Tongue (tissue), 2 donors: ENCODE measurements around the gene BCAS1. TPM values are rescaled to one million over a fixed set of nuclear protein-coding genes. Genes with fewer than 3 reads are reported as not detected.
"Not testable (repeated sequence)": the region's sequence is repeated elsewhere in the genome, so short reads cannot be mapped to it uniquely, and the experiment has no call there.

Experiments
- DNase-seq: peaks from one replicate; pipeline ENCODE4 v3.0.0-alpha.2; 2015
- total RNA-seq: library from RNA; depleted of rRNA; stranded (reverse); fragments of >200 nt; gene quantifications from one replicate; pipeline ENCODE4 v1.2.3, GENCODE V29; 2014

The BCAS1 gene
- total RNA-seq, 1 donor from 2014 or later, result 2.4 TPM

DNA sequence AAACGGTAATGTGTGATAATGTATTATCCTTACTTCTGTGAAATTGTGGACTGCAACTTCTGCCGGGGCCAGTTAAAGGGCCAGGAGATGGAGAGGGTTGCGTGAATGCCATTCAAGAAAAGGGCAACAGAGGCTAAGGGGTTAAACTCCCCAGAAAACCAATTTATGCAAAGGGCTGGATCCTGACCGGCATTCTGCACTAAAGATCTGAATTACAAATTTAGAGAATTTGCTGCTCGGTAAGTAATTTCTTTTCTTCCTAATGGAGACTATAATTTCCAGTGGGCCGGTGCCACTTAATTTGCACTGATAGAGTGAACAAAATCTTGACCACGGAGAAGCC is 130.1 kb downstream of the BCAS1 start:
- DNase-seq, result no peak

DNA sequence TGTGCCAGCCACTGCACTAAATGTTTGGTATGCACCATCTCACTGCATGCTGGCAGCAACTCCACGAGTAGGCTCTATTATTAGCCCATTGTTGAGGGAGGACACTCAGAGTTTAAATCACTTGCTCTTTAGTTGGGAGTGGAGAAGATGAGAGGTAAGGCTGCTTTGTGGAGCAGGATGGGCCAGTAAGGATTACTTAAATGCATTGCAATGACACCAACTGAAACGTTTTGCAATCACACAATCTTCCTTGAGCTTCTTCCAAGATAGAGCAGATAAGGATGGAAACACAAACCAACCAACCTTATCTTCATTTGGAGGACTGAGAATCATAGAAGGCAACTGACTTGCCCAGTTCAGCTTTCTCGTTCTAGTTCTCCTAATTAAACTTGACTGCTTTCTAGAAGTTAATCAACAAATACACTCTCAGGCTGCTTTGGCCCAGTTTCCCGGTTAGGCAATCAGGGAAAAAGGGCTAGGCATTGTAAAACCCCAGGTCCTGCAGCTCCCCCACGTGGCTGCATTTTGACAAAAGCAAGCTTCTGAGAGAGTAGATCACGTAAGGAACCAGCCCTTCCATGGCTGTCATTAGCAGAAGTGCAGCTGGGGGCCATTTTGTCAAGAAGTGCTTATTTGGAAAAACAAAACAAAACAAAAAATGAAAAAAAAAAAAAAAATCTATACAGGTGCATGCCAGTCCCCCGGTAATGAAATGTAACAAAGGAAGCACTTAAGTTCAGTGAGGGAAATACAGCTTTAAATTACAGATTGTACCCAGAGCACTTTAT is 130.6 kb downstream of the BCAS1 start:
- DNase-seq, result peak; percentile 90

DNA sequence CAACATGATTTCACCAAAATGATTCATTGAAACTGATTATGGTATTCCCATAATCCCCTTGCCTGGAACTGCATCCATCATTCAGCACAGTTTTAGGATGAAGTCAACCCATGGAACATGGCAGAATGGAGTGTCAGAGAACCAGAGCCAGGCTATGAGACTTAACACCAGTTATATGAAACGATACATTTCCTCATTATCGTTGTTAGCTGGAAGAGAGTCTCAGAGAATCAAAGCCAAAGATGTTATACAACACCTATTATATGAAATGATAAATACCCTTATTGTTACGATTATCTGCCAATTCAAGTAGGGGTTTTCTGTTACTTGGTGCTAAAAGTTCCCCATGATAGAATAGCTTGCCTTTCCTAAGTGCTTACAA is 131.2 kb downstream of the BCAS1 start:
- DNase-seq, result no peak

DNA sequence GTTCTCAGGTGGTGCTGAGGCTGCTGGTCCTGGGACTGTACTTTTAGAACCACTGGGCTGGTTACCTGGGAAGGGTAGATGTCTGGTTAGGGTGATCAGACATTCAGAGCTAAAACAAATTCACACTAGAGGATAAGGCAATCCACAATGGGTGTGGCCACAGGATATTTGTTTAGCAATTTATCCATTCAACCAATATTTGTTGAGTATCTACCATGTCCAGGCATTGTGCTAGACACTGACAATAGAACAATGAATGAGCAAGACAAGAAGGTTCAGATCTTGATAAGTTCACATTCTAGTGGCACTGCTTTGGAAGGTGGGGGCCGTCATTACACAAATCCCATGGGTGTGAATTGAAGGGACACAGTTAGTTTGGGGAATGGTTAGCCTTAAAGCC is 131.7 kb downstream of the BCAS1 start:
- DNase-seq, result no peak

- no peak for DNase-seq
Measured at GRCh38 chr20:53937929-53938367, 132.4 kb downstream of the BCAS1 start.

DNA sequence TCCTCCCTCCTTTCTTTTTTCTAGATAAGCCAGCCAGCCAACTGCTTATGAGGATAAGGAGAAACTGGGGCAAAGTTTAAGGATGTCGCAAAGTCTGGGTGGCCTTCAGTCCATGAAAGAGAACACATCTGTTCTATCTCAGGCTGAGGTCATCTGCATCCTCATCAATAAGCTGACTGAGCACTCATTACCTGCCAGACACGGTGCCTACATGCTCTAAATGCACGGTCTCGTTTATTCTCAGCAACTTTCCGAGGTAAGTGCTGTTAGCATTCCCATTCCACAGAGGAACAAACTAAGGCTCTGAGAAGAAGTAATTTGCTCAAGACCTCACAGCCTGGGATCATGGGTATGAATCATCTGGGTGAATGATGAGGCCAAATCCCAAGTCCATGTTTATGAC is 133.1 kb downstream of the BCAS1 start:
- DNase-seq, result no peak

DNA sequence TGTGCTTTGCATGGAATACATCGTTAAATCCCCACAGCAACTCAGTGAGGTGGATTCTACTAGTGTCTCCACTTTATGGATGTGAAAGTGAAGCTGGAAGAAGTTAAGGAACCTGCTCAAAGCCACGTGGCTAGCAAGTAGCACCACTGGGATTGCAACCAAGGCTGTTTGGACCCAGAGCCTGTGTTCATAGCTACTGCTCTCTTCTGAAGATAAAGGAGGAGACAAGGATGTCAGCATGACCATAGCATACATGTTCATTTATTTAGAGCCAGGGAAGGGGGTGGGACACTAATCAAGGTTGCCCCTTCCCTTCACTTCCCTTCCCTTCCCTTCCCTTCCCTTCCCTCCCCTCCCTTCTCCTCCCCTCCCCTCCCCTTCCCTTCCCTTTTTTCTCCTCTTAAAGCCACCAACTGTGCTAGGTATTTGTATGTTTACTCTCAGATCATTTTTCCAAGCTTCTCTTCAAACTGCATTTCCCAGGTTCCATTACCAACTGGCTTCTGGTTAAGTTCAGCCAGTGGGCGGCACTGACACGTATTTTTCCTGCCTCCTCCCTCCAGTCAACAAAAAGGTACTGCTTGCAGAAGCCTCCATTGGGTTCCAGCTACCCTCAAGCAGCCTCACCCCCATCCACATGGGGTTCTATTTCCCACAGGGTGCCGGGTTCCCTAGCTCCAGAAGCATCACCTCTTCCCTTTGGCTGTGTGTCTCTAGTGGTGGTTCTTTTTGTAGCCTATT is 134.9 kb downstream of the BCAS1 start:
- no peak for DNase-seq

DNA sequence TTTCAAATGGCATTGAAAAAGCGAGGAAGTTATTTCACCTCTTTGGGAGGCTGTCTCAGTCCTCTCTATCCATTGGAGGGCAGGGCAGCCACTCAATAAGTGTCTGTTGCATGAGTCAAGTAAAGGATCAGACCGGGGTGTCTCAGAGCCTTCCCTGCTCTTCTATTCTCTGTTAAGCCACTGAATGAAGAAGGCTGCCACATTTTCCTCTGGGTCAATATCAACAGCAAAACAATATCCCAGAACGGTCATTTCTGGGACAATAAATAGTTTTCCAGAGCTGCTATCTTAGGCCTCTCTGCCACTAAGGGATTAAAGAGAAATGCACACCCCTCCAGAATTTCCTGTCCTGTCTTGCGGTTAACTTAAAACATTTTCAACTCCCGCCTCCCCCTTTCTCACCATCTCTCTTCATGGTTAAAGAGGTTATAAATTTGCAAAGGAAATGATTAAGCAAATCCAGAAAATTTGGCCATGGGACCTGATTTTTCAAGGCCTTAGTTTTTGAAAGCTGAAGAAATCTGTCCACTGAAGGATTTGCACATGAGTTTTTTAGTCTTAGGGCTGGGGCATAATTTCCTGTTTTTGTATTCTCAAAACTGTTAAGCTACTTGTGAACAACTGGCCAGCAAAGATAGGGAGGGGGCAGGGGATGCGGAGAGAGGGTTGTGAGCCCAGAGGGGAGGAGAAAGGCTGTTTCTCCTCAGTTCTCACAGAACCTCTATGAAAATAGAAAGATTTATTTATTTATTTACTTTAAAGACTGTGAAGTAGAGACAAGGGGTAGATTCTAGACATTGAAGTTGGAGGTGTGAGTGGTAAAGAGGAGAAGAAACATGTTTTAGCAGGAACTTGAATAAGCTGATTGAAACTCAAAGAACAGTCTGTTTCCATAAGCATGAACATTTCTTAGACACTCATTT is 135.7 kb downstream of the BCAS1 start:
- peak; percentile 49 for DNase-seq

GRCh38 chr20:53933232-53933846 is 137.1 kb downstream of the BCAS1 start:
- DNase-seq, result no peak

DNA sequence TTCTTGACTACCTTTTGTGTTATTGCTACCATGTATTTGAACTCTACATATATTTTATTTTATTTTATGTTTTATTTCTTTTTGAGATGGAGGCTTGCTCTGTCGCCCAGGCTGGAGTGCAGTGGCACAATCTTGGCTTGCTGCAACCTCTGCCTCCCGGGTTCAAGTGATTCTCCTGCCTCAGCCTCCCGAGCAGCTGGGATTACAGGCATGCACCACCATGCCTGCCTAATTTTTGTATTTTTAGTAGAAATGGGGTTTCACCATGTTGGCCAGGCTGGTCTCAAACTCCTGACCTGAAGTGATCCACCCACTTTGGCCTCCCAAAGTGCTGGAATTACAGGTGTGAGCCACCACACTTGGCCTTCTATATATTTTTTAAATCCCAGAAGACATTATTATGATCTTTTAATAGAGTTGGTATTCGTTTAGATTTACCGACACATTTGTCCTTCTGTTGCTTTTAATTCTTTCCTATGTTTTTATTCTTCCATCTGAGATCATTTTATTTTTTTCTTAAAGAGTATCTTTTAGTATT is 137.7 kb downstream of the BCAS1 start:
- not testable (repeated sequence) for DNase-seq

GRCh38 chr20:53931597-53931996 is 138.8 kb downstream of the BCAS1 start:
- no peak for DNase-seq

DNA sequence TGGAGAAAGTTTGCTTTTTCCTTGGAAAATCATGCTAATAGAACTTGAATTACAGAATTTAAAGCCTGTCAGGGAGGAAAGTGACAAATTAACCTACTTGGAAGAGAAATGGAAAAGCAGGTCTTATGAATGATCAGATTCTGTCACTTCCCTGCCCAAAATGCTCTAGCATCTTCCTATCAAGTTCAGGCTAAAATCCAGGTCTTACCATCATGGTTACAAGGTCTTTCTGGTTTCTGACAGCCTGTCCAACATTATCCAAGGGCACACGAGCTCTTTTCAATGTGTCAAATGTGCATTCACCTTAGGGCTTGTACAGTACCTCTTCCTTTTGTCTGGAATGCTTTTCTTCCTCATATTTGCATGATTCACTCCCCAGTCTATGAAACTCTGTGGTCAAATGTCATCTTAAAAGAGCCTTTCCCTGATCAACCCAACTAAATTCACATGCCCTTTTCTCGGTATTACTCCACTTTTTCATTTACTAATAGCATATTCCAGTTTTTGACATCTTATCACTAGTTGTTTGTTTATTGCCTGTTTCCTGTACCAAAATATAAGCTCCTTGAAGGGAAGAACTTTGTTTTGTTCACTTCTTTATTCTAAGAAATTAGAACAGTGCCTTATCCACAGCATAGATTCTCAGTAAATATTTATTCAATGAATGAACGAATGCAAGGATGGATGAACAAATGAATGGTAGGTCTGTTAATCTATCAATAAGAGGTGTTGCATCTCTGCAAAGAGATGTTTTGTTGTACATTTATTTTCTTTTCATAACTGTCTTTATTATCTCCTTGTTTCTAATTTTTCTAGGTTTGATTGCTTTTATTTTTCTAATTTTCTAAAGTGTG is 139.5 kb downstream of the BCAS1 start:
- no peak for DNase-seq

- DNase-seq, result no peak
Measured at GRCh38 chr20:53929974-53930650, 140.3 kb downstream of the BCAS1 start.

- no peak for DNase-seq
Measured at GRCh38 chr20:53929399-53929798, 141.0 kb downstream of the BCAS1 start.

DNA sequence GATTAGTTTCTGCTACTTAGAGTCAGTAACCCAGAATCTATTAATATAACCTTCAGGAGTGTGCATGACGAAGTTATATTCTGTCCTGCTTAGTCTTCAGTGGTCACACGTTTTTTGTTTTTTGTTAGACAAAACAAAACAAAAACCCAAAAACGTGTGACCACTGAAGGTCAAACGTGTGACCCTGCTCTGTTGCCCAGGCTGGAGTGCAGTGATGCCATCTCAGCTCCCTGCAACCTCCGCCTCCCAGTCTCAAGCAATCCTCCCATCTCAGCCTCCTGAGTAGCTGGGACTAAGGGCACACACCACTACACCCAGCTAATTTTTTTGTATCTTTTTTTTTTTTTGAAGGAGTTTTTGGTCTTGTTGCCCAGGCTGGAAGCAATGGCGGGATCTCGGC is 142.4 kb downstream of the BCAS1 start:
- DNase-seq, result no peak

DNA sequence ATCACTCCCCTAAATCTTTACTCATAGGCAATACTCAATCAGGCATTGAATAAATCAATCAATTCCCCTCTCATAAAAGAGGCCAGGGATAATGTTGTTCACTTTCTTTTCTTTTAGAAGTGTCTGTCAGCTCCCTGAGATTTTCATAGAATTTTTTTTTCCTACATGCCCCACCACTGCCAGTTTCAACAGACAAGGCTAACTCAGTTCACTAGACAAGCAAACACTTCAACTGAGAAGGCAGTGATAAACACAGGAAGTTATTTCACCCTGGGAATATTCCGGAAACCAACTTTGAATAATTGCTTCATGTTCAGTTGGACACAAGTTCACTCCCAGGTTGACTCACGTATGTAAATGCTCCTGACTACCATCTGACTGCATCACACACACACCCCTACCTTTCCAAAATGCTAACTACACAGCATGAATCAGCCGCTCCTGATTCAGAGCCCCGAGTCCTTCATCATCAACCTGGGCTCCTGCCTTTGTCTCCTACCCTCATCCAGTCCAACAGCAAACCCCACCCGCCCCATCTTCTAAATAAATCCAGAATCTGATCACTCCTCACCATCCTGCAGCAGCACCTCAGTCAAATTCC is 143.9 kb downstream of the BCAS1 start:
- DNase-seq, result peak; percentile 53

DNA sequence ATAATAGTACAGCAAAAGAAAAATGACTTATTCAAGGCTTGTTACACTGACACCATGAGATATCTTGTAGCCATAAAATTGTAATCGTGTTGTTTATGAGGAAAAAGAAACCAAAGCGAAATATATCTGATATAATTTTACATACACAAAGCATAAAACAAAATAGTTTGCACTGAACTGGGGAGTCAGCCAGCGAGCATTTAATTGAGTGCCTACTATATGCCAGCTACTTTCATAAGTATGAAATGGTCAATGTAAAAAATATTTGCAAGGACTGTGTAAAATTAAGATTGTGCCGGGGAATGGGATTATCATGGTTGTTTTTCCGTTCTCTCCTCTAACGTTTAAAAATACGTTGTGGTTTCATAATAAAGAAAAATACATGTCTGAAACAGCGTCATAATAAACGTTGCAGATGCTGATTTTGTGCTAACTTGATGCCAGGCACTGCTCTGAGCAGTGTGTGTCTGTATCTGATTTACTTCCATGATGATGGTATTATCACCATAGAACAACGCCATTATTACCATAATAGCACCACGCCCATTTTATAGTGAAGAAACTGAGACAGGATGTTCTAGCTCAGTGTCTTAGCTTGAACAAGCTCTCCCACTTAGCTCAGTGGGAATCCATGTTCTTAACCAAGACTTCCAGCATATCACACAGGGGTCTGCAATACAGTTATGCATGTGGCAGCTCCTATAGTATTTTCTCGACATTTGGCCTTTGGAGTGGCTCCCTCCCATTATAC is 144.6 kb downstream of the BCAS1 start:
- DNase-seq, result no peak

DNA sequence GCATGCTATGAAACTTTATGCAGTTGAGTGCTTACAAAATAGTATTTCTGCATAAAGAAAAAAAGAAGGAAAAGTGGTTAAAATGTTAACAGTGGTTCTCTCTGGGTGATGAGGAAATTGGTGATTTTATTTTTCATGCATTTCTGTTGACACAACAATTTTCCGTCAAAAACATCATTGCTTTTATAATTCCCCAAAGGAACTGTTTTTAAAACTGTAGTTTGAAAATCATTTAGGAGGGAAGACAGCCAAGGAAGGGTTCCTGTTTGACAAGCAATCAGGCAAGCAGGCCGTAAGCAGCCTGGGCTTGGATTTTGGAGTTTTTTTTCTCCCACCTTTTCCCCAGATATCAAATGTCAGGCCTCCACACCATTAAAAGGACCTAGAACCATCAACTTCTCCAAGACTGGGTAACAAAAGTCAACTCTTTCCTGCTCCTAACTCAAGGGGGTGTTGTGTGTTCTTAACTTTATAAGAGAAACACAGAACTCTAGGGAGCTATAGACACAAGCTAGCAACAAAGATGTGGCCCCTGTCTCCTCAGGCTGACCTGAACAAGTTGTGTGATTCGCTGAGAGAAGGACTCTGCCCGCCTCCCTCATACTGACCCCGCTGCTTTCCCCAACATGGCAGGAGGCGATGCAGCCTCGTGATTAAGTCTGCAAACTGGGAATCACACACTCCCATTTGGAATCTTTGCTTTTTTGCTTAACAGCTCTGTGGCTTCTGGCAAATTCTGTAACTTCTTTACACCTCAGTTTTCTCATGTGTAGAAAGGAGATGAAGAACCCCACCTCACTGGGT is 146.6 kb downstream of the BCAS1 start:
- DNase-seq, result no peak
